KG1 (cell line): ENCODE data around the gene KIF1C.

Experiments used
- DNase-seq: peaks from one replicate; lab custom pipeline; 2025; lab: John Stamatoyannopoulos, UW

KIF1C gene

GRCh38 chr17:4969047-4969550, 28.7 kb upstream of the KIF1C start:
- no peak for DNase-seq

- DNase-seq: no peak
Observed at GRCh38 chr17:4969551-4970173, 28.1 kb upstream of the KIF1C start.

DNA sequence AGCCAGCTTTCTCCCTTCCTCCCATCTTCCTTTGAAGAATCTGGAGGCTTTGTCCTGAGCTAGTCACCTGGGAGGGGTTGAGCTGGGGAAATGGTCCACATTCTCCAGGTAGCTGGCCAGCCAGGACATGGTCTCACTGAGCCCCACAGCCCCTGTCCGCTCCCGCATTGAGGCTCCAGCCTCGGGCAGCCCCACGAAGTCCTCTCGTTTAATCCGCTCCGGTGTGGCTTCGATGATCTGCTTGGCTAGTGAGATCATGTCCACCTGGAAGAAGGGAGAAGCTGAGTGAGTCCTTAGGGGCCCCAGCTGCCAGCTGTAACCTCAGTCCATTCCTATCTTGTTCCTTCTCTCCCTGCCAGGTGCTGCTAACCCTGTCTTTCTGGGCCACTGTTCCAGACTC, 27.5 kb upstream of the KIF1C start:
- DNase-seq: no peak

GRCh38 chr17:4971826-4972225, 25.9 kb upstream of the KIF1C start:
- DNase-seq: no peak

DNA sequence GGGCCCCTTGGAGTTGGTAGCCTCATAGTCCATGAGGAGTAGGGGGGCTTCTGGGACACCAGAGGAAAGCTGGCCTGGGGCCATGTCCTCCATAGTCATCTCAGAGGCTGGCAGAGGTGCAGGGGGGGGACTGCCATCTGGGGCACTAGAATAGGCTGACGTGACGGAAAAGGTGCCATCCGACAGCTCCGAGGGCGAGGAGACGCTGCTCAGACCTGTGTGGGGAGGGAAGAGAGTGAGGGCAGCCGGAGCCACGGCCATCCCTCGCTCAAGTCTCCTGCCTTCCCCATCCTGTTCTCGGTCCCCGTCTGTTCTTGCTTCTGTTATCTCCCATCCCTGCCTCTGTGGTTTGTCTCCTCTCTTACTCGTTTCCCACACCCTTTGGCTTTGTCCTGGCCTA, 25.4 kb upstream of the KIF1C start:
- DNase-seq: no peak

GRCh38 chr17:4972752-4973151, 25.0 kb upstream of the KIF1C start:
- DNase-seq: no peak

DNA sequence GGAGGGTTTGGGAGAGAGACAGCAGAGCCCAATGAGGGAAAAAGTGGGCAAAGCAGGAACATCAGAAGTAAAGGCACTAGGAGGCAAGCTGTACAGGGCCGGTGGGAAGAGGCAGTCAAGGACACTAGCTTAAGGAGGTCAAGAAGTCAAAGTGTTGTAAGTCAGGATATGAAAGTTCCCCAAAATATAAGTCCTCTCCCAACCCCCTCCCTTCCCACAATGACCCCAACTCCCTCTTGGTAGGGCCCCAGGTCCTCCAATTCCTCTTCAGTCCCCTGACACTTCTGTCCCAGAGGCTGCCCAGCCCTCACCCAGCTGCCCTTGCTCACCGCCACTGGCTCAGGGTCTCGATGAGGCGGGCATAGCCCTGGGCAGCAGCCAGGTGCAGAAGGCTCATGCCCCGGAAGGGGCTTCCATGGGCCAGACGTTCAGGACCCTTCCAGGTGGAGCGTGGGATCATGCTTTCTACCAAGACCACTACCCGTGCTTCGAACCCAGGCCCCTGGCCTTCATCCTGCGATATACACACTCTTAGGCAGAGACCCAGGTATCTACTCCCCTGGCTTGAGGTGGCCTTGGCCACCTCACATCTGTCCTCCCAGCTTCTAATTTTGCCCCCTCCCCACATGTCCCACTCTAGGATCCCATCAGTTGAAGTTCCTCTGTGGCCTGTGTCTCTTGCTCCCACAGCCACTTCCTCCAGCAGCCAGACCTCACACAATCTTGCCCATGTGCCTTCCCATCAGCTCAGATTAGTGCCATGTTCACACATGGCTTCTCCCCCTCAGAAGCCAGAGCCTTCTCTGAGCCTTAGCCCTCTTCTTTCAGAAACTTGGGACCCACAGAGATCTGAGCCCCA, 24.3 kb upstream of the KIF1C start:
- no peak for DNase-seq

DNA sequence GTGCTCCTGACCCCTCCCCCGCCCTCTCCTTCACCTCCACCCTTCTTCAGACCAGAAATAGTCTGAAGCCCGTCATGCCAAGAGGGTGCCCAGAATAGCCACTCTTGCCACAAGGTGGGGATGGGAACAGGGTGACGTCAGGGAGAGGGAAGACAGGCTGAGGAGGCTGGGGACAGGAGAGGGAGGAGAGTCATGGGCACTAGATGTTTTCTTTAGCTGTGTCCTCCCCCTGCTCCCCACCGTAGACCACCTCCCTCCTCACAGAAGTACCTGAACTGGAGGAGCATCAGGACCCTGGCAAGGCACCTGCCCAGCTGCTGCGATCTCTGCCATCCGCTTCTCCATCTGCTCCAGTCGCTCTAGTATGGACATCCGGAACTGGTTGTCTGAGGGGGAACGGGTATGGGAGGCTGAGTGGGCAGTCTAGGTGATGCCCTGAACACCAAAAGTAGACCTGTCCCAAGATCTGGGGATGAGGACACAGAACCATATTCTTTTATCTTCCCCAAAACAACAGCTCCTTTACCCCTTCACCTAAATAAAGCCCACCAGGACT, 23.6 kb upstream of the KIF1C start:
- DNase-seq: no peak

GRCh38 chr17:4978726-4979125, 19.0 kb upstream of the KIF1C start:
- no peak for DNase-seq

GRCh38 chr17:4980644-4981216, 17.0 kb upstream of the KIF1C start:
- no peak for DNase-seq

DNA sequence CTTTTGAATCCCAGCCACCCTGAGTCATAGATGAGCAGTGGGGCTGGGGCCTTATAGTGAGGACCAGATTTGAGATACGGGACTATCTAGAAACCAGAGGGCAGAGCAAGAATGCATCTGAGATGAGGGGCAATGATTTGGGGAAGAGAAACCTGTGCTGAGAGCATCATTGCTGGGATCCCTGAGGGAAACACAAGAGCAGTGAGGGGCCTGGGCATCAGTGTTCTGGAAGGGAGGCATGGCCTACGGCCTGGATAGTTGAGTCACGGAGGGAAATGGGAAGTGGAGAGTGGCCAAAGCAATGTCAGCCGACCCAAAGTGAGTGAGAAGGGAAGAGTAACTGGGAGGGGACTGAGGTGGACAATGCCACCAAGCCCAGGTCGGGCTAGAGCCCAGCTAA, 15.4 kb upstream of the KIF1C start:
- DNase-seq: no peak

- DNase-seq: no peak
Observed at GRCh38 chr17:4986403-4986802, 11.3 kb upstream of the KIF1C start.

- peak; percentile 58 for DNase-seq
Observed at GRCh38 chr17:4986951-4987766, 10.6 kb upstream of the KIF1C start, which contains the start of gene CAMTA2. Gene CAMTA2 (minus strand): TSS chr17:4987675. CDS start chr17:4986222, 1,453 bp downstream.

DNA sequence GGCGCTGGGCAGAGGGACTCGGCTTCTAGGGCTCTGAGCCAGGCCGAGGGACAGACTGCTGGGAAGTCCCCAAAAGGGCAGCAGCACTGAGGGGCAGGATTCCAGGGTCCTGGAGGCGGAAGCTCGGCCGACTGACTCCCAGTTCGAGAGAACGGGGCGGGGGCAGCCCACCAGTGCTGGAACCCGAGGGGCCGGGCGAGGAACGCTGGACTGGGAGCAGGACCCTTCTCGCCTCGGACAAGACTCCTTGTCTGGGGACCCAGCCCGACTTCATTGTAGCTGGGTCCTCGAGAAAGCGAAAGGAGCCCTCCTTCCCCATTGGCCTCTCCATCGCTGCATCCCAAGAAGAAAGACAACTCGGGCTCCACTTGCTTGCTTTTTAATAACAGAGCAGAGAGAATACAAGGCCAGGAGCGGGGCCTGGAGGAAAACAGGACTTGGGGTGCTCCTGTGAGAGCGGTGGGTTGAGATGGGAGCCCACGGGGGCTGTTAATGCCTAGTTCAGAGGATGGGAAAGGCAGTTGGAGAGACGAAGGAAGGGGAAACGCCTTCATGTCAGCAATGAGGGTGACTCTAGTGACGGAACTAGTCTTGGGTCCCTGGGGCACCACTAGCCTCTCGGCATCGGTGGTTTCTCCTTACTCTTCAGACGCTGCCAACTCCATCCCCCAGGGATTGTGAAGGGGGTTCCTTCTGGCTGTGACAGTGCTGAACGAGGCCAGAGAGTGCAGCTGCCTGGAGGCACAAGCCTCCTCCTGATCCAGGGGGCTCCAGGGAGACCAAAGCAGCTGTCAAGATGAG, 9.8 kb upstream of the KIF1C start:
- DNase-seq: no peak

- no peak for DNase-seq
Observed at GRCh38 chr17:4994081-4994595, 3.6 kb upstream of the KIF1C start.

- no peak for DNase-seq
Observed at GRCh38 chr17:4998027-4998731, 429 bp downstream of the KIF1C start.

DNA sequence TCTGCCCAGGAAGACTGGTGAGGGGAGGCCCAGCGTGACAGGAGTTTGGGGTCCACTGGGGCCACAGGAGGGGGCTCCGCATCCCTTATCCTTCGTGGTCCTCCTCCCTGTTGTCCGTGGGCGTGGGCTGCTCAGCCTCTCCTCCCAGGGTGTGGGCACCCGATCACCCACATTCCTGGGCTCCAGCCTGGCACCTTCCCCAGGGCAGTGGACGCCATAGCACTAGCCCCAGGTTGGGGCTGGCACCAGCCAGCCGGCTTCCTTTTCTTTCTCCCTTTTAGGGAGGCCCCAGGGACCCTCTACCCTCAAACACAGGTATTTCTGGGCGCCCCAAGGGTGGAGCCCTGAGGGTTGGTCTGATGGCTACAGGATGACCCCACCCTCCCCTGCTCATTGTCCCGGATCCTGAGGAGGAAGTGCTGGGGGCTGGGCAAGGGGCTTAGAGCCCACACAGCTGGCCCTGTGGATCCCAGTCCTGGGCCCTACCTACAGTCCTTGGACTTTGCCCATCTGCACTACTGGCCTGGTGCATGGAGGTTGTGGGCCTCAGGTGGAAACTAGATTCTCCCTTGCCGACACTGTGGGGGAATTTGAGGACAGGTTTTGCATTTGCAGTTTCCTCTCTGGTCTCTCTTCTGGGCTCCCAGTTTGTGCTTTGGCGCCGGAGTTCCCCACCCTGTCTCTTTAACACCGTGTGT, 1.1 kb downstream of the KIF1C start:
- no peak for DNase-seq

- DNase-seq: no peak
Observed at GRCh38 chr17:4999430-5000093, 1.8 kb downstream of the KIF1C start.

DNA sequence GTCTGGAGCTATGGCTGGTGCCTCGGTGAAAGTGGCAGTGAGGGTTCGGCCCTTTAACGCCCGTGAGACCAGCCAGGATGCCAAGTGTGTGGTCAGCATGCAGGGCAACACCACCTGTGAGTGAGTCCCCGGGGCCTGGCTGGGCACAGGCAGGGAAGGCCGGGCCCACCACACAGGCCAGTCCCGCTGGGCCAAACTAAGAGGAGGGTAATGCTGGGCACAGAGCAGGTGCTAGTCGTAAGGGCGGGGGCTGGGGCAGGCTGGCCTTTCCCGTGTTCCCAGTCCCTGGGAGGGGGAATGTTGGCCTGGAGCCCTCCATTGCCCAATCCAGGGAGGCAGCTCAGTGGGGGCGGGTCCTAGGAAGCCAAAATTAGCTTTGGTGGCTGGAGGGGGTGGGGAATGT, 2.5 kb downstream of the KIF1C start:
- DNase-seq: no peak
